GM19468 (cell line): ENCODE data around the gene BMAL1.
"Not testable (repeated sequence)": the region's sequence is repeated elsewhere in the genome, so short reads cannot be mapped to it uniquely, and the experiment has no call there.

Source experiments
- ATAC-seq: cut with Tn5 transposase; IDR thresholded peaks from one replicate; pipeline ENCODE4 v1.9.1; 2021; ENCODE audit warnings: mild to moderate bottlenecking, moderate library complexity, moderate number of reproducible peaks; ENCODE audit not compliant: unreplicated experiment; ENCODE audit errors: extremely low read depth

BMAL1 gene

DNA sequence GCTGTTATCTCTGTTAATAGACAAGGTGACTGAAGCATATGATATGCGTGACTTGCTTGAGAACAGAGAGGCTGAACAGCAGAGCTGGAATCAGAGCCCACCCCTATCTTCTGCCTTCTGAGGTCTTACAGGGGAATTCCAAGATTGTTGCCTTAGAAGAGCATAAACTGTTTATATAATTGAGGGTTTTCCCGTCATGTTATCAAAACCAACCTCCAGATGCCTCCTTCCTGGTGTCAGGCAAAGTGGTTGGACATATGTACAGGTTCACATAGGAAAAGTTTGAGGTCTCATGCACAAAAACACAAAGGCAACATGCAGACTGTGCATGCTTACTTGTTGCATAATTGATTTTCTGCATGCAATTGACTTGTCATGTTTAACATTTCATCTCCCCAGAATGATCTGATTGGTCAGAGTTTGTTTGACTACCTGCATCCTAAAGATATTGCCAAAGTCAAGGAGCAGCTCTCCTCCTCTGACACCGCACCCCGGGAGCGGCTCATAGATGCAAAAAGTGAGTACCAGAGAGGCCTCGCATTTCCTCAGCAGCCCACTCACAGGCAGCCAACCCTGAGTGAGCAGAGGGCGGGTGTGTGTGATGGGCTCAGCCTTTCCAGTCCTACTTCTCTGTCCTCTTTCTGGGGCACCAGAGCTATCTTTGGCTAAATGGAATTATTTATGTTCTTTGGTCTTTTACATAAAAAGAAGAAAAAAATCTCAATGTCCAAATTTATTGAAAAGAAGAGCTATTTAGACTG lies 88.9 kb downstream of the BMAL1 start:
- no peak for ATAC-seq

DNA sequence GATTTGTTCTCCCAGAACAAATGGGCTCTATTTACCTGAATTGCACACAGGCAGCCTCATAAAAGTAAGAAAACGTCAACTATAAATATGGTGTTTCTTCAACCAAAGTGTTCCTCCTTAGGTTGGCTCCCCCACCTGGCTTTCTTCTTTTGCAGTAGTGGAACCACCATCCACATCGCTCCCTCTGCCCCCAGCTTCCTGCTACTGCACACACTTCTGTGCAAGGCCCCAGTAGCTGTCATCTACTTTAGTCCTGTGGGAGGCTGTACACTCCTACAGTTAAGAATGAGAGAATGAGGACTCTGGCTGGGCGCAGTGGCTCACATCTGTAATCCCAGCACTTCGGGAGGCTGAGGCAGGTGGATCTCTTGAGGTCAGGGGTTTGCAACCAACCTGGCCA lies 89.5 kb downstream of the BMAL1 start:
- no peak for ATAC-seq

DNA sequence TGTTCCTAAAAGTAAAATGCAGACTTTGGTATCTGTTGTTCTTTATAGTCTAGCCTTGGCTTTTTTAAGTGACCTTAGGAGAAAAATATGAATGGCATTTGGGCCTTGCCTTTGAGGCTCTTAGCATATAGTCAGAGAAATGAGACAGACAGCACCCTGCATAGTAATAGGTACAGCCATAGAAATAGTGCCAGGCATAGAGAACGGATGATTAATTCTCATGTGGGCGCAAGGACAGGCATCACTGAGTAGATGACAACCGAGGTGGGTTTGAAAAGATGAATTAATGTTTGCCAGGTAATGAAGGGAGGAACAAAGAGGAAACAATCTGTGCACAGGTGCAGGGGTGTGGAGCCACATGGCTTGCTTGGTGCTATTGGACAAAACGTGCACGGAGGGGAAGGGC lies 90.5 kb downstream of the BMAL1 start:
- no peak for ATAC-seq

DNA sequence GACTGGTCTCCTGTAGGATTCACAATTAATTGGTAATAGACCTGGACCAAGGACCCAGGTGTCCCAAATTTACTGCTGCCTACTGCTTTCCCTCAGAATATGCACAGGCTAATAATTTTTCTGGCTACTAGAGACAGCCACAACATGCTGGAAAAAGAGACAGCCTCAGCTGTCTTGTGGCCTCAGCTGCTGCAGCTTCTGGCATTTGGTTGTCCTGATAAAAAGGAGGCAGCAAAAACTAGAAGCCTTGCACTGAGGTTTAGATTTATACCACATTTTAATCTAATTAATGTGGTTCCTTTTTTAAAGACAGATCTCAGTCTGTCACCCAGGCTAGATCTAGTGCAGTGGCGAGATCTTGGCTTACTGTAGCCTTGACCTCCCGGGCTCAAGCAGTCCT lies 95.6 kb downstream of the BMAL1 start:
- ATAC-seq: no peak

- no peak for ATAC-seq
Observed at GRCh38 chr11:13375798-13376197, 98.2 kb downstream of the BMAL1 start.

- no peak for ATAC-seq
Observed at GRCh38 chr11:13376402-13376801, 98.8 kb downstream of the BMAL1 start.

GRCh38 chr11:13376838-13377237 lies 99.2 kb downstream of the BMAL1 start:
- ATAC-seq: no peak

DNA sequence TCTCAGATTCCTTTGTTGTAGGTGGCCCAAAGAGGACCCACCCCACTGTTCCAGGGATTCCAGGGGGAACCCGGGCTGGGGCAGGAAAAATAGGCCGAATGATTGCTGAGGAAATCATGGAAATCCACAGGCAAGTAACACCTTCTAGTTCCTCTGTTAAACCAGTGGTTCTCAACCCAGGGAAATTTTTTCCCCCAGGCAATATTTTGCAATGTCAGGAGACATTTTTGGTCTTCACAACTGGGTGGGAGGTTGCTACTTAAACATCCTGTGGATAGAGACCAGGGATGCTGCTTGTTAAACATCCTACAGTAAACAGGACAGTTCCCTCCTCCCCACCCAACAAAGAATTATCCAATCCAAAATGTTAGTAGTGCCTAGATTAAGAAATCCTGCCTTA lies 100.7 kb downstream of the BMAL1 start:
- no peak for ATAC-seq

DNA sequence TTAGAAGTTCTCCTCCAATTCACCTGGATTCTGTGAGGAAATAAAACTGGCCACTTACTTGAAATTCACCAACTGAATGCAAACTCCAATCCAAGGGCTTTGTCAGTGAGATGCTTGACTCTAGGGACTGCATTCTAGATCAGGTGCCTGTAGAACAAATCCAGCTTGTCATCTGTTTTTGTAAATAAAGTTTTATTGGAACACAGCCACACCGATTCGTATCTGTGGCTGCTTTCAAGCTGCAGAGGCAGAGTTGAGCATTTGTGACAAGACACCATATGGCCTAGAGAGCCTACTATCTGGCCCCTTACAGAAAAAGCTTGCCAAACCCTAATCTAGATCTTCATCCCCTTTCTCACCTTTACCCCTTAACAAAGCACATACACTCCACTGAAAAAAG lies 103.1 kb downstream of the BMAL1 start:
- ATAC-seq: no peak

- ATAC-seq: no peak
Observed at GRCh38 chr11:13382751-13383150, 105.2 kb downstream of the BMAL1 start.

DNA sequence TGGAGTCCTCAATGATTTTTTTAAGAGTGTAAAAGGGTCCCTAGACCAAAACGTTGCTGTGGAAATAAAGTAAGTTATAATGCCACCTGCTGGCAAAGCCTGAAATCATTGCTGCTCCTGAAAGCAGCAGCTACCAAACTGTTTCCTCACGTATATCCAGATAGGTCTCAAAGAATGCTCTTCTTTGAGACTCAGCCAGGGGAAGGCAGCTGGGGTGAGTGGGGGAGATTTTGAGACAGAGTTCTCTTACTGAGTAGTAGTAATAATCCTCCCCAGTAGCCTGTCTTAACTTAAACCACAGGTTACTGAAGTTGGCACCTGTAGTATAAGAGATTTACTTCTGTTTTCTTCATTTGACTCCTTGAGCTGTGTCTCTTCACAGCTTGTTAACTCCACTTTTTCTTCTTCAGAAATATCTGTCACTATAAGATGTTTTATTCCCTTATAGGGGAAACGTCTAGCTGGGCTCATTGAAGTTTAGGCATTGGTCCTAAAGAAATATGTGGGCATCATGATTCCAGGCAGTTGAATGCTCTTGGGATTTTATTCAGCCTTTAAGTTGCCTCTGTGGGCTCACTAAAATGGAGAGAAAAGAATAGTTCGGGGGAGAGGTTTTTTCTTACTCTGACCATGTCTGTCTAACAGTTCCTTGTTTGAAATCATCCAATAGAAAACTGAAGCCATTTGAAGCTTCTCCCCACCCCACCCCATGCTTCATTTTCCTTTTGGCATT lies 107.5 kb downstream of the BMAL1 start:
- ATAC-seq: no peak

DNA sequence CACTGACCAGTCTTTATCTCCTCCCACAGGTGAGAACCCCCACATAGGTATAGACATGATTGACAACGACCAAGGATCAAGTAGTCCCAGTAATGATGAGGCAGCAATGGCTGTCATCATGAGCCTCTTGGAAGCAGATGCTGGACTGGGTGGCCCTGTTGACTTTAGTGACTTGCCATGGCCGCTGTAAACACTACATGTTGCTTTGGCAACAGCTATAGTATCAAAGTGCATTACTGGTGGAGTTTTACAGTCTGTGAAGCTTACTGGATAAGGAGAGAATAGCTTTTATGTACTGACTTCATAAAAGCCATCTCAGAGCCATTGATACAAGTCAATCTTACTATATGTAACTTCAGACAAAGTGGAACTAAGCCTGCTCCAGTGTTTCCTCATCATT lies 109.0 kb downstream of the BMAL1 start:
- ATAC-seq: no peak

GRCh38 chr11:13388741-13389140 lies 111.2 kb downstream of the BMAL1 start:
- ATAC-seq: no peak

- no peak for ATAC-seq
Observed at GRCh38 chr11:13391217-13391616, 113.6 kb downstream of the BMAL1 start.

DNA sequence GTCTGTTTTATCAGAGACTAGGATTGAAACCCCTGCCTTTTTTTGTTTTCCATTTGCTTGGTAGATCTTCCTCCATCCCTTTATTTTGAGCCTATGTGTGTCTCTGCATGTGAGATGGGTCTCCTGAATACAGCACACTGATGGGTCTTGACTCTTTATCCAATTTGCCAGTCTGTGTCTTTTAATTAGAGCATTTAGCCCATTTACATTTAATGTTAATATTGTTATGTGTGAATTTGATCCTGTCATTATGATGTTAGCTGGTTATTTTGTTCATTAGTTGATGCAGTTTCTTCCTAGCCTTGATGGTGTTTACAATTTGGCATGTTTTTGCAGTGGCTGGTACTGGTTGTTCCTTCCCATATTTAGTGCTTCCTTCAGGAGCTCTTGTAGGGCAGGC lies 120.7 kb downstream of the BMAL1 start:
- not testable (repeated sequence) for ATAC-seq

- no peak for ATAC-seq
Observed at GRCh38 chr11:13405220-13405619, 127.6 kb downstream of the BMAL1 start.

DNA sequence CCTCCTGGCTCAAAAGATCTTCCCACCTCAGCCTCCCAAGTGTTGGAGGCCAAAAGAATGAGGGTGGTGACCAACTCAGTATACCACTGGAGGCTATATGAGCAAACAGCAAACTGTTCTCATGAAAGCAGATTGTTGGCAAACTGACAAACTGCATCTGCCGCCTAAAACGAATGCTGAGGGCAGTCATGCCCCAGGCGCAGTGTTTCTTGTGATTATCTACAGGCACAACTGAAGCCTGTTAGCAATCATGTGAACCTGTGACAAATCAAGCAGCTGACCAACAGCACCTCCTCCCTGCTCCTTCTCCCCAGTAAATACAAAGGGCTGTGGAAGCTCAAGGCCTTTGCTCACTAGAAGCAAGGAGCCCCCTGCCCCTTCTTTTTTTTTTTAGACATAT lies 137.6 kb downstream of the BMAL1 start:
- no peak for ATAC-seq

DNA sequence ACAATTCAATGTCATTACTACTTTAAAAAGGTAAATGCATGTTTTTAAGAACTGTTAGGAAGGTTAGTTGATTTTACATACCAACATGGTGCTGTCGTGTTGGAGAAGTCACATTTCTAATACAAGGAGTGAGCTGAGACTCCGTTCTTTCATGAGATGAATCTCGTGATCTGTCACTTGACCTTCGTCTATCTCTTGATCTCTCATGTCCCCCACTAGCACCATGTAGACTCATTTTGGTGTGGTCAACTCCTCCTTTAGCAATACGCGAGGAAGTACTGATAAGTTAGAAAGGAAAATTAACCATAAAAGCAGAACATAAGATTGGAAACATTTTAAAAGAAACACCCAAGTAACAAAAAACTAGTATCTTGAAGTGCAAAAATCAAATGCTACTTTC lies 144.0 kb downstream of the BMAL1 start:
- ATAC-seq: no peak

DNA sequence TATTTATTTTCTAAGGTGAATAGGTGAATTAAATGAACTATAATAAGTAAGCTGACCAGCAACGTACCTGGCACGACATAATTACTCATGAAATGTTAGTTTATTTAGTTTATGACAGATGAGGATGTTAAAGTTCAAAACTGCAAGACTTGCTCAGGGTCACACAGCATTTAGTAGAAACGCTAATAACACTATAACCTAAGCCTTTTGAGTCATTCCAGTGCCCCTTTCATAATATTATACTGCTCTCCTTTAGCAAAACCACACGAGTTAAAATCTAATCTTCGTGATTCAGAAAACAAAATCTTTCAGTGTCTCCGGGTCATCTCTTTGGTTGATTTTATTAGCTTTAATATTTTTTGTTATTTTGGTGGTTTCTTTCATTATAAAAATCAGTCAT lies 145.8 kb downstream of the BMAL1 start:
- ATAC-seq: no peak

DNA sequence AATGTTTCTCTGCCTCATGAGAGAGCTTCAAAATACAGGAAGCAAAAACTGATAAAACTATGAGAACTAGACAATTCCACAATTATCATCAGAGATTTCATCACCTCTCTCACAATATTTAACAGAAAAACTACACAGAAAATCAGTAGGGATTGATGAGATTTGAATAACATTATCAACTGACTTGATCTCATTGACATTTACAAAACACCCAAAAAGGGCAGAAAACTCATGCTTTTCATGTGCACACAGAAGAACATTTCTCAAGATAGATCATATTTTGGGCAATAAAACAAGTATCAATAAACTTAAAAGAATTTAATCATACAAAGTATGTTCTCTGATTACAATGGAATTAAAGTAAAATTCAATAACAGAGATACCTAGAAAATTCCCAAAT lies 149.8 kb downstream of the BMAL1 start:
- no peak for ATAC-seq

DNA sequence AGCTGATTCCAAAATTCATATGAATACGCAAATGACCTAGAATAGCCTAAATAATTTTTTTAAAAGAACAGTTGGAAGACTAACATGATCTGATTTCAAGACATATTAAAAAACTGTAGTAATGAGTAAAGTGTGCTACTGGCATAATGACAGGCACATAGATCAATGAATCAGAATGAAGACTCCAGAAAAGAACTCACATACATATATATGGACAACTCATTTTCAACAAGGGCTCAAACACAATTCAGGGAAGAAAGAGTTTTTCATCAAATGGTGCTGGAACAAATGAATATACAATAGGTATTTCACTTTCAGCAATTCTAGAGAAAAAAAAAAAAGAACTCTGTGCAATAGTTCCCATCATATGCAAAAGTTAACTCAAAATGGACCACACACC lies 151.7 kb downstream of the BMAL1 start:
- no peak for ATAC-seq

DNA sequence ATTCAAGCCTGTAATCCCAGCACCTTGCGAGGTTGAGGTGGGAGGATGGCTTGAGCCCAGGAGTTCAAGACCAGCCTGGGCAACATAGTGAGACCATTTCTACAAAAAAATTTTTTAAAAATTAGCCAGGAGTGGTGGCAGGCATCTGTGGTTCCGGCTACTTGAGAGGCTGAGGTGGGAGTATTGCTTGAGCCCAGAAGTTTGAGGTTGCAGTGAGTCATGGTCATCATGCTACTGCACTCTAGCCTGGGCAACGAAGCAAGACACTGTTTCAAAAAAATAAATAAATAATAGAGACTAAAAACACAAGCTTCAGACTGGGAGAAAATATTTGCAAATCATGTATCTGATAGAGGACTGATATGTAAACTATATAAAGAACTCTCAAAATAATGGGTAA lies 152.2 kb downstream of the BMAL1 start:
- ATAC-seq: no peak
